AG09319 (cell line): Measurements from ENCODE around the gene NLGN1.

ENCODE experiments used
- DNase-seq: peaks from one replicate; pipeline ENCODE4 v3.0.0-alpha.2; 2010; ENCODE audit warnings: low read depth; ENCODE audit errors: extremely low read depth
- TF ChIP-seq, protein P1 (sequence below): IDR thresholded peaks from 2 replicates; pipeline ENCODE4 v1.5.1; 2011; ENCODE audit warnings: low read depth, mild to moderate bottlenecking, inconsistent platforms, low read length, moderate library complexity

Gene NLGN1

DNA sequence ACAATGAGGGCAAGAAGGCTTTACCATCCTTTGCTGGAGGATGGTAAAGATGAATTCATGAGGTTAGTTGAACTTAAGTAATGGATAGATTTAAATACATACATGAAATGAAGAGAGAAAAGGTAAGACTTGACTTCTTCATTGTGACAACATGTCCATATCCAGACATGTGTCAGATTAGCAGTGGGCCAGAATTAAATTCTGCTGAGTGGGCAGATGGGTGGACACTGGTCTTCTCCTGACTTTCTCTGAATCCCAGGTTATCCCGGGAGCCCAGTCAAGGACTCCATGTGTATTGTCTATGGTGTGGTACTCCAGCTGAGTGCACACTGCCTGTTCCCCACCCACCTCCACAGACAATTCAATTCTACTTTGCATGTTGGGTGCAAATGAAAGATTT, 603.1 kb downstream of the NLGN1 start:
- TF ChIP-seq, protein P1, sequence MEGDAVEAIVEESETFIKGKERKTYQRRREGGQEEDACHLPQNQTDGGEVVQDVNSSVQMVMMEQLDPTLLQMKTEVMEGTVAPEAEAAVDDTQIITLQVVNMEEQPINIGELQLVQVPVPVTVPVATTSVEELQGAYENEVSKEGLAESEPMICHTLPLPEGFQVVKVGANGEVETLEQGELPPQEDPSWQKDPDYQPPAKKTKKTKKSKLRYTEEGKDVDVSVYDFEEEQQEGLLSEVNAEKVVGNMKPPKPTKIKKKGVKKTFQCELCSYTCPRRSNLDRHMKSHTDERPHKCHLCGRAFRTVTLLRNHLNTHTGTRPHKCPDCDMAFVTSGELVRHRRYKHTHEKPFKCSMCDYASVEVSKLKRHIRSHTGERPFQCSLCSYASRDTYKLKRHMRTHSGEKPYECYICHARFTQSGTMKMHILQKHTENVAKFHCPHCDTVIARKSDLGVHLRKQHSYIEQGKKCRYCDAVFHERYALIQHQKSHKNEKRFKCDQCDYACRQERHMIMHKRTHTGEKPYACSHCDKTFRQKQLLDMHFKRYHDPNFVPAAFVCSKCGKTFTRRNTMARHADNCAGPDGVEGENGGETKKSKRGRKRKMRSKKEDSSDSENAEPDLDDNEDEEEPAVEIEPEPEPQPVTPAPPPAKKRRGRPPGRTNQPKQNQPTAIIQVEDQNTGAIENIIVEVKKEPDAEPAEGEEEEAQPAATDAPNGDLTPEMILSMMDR, result no peak

GRCh38 chr3:174002543-174002942, 605.0 kb downstream of the NLGN1 start:
- TF ChIP-seq, protein P1, result no peak; the same call in 1 of the 2 replicates

More for the DNA sequence above, 603.1 kb downstream of the NLGN1 start:
- DNase-seq, result no peak

GRCh38 chr3:174010907-174011306, 613.4 kb downstream of the NLGN1 start:
- TF ChIP-seq, protein P1, result no peak
- no peak for DNase-seq

More at GRCh38 chr3:174002543-174002942, 605.0 kb downstream of the NLGN1 start:
- no peak for DNase-seq

DNA sequence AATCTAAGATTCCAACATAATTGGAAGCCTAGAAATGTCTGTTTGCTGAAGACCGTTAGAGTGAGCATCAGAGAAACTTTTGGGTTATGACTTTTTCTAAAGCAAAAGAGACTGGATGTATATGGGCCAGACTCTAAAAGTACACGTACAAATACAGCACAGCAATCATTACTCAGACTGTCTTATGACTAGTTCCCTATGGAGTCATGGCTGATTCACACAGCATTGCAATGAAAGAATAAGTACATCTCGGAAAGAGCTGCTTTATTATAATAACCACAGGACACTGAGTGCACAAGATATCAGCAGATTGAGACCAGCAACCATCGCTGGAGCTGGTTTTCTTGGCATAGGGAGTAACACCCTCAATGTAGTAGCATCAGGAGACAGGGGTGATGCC, 618.6 kb downstream of the NLGN1 start:
- TF ChIP-seq, protein P1, result no peak
- DNase-seq, result no peak

- no peak for DNase-seq
- TF ChIP-seq, protein P1, result no peak
Measured at GRCh38 chr3:174020156-174020555, 622.6 kb downstream of the NLGN1 start.

GRCh38 chr3:174023421-174023820, 625.9 kb downstream of the NLGN1 start:
- no peak for DNase-seq
- TF ChIP-seq, protein P1, result no peak

GRCh38 chr3:174028673-174029072, 631.1 kb downstream of the NLGN1 start:
- TF ChIP-seq, protein P1, result no peak
- no peak for DNase-seq
